GM18519 (cell line): Measurements from ENCODE around the gene ICAM3.

Experiments
- ATAC-seq: cut with Tn5 transposase; IDR thresholded peaks from one replicate; pipeline ENCODE4 v1.9.1; 2021; ENCODE audit warnings: mild to moderate bottlenecking, moderate library complexity; ENCODE audit not compliant: unreplicated experiment, low FRiP score

Gene ICAM3

GRCh38 chr19:10293637-10294367 lies 45.6 kb downstream of the ICAM3 start:
- ATAC-seq = no peak

GRCh38 chr19:10292789-10293636 lies 46.4 kb downstream of the ICAM3 start:
- no peak for ATAC-seq

- no peak for ATAC-seq
Observed at GRCh38 chr19:10292206-10292788, 47.1 kb downstream of the ICAM3 start.

- no peak for ATAC-seq
Observed at GRCh38 chr19:10291554-10292205, 47.7 kb downstream of the ICAM3 start.

DNA sequence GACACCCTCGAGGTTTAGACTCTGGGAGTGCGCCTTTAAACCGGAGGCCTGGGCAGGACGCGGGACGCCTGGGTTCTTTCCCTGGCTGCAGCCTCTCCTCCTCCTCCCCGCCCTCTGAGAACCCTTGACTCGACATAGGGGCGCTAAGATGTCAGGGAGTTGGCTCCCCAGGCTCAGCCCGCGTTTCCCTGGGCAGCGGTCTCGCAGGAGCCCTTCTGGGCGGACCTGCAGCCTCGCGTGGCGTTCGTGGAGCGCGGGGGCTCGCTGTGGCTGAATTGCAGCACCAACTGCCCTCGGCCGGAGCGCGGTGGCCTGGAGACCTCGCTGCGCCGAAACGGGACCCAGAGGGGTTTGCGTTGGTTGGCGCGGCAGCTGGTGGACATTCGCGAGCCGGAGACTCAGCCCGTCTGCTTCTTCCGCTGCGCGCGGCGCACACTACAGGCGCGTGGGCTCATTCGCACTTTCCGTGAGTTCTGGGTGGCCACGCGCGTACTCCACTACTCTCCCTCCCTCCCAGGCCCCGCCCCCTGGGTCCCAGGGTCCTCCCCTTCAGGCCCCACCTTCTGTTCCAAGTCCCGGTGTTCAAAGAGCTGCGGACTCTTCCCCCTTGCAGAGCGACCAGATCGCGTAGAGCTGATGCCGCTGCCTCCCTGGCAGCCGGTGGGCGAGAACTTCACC lies 48.4 kb downstream of the ICAM3 start:
- ATAC-seq = no peak

- no peak for ATAC-seq
Observed at GRCh38 chr19:10290357-10290875, 49.0 kb downstream of the ICAM3 start.

- ATAC-seq = no peak
Observed at GRCh38 chr19:10289836-10290356, 49.5 kb downstream of the ICAM3 start, which contains the start of gene ICAM5. Gene ICAM5, plus strand, starts transcription at chr19:10289952. Its CDS starts 92 bp downstream, at chr19:10290044.

- ATAC-seq = no peak
Observed at GRCh38 chr19:10289167-10289835, 50.1 kb downstream of the ICAM3 start.

GRCh38 chr19:10288662-10289166 lies 50.7 kb downstream of the ICAM3 start:
- no peak for ATAC-seq

- ATAC-seq = no peak
Observed at GRCh38 chr19:10286803-10287737, 52.4 kb downstream of the ICAM3 start, which contains the start of gene ICAM4. Gene ICAM4, plus strand, starts transcription at chr19:10286955. Its CDS starts 58 bp downstream, at chr19:10287013.

GRCh38 chr19:10285393-10285792 lies 54.0 kb downstream of the ICAM3 start:
- ATAC-seq = no peak

DNA sequence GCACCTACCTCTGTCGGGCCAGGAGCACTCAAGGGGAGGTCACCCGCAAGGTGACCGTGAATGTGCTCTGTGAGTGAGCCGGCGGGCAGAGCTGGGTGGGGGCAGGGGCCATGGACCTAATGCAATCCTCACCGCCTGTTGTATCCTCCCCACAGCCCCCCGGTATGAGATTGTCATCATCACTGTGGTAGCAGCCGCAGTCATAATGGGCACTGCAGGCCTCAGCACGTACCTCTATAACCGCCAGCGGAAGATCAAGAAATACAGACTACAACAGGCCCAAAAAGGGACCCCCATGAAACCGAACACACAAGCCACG lies 54.5 kb downstream of the ICAM3 start:
- ATAC-seq = no peak

DNA sequence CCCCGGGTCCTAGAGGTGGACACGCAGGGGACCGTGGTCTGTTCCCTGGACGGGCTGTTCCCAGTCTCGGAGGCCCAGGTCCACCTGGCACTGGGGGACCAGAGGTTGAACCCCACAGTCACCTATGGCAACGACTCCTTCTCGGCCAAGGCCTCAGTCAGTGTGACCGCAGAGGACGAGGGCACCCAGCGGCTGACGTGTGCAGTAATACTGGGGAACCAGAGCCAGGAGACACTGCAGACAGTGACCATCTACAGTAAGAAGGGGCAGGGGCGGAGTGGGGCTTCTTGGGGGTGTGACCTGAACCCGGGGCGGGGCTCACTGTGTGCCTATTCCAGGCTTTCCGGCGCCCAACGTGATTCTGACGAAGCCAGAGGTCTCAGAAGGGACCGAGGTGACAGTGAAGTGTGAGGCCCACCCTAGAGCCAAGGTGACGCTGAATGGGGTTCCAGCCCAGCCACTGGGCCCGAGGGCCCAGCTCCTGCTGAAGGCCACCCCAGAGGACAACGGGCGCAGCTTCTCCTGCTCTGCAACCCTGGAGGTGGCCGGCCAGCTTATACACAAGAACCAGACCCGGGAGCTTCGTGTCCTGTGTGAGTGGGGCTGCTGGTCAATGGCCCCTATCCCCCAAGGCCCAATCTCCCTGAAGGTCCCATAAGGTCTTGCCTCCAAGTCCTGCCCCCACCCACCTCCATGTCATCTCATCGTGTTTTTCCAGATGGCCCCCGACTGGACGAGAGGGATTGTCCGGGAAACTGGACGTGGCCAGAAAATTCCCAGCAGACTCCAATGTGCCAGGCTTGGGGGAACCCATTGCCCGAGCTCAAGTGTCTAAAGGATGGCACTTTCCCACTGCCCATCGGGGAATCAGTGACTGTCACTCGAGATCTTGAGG lies 55.1 kb downstream of the ICAM3 start:
- no peak for ATAC-seq
